ENCODE results near the gene EIF4E.

Gene EIF4E, protein sequence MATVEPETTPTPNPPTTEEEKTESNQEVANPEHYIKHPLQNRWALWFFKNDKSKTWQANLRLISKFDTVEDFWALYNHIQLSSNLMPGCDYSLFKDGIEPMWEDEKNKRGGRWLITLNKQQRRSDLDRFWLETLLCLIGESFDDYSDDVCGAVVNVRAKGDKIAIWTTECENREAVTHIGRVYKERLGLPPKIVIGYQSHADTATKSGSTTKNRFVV

DNA sequence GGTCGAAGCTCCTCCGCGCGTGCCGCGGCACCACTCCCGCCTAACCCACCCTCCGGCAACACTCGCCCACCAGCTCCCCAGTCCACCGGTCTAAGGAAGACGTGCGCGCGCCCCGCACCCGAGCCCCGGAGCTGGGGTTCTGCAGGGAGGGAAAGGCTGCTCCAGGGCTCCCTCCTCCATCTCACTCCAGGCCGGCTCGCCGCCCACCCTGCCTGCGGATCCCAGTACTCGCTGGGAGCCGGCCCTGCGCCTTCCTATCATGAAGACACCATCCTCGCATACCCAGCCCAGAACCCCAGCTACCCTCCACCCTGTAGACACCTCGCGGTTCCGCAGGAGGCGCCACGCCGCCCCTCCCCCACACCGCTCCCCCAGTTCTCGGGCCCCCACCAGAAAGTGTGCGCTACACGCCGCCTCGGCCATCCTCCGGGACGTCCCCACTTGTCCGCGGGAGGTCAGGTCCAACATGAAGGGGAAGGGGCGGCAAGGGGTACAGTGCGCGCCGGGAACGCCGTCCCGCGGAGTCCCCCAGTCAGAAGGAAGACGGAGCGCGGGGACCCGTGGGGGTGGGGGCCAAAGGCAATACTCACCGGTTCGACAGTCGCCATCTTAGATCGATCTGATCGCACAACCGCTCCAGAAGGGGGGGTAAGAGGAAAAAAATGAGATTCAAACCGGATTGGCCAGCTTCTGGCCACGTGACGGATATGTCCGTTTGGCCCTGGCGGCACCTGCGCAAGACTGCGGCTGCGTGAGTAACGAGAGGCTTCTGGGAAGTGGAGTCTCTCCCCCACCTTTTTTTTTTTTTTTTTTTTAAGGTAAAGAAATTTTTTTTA, at the start of gene EIF4E:
TSS of gene EIF4E (minus strand) at position 629 of the 836 bp plus-strand sequence. CDS start at position 608, 21 bp downstream.
- peak; percentile 93 to 94 for DNase-seq (ENCODE audit: extremely low read depth in 1 of 2, low read depth in 1 of 2)

DNA sequence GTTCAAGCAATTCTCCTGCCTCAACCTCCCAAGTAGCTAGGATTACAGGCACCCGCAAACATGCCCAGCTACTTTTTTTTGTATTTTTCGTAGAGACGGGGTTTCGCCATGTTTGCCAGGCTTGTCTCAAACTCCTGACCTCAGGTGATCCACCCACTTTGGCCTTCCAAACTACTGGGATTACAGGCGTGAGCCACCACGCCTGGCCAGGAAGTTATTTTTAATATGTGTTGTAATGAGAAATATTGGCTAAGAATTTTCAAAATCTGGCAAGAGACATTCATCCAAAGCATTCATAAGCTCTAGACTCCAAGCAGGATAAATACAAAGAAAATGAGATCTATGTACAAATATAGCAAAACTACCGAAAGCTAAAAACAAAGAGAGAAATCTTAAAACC, 48.6 kb upstream of the EIF4E start:
- DNase-seq (ENCODE audit: extremely low read depth in 1 of 2, low read depth in 1 of 2): no peak

DNA sequence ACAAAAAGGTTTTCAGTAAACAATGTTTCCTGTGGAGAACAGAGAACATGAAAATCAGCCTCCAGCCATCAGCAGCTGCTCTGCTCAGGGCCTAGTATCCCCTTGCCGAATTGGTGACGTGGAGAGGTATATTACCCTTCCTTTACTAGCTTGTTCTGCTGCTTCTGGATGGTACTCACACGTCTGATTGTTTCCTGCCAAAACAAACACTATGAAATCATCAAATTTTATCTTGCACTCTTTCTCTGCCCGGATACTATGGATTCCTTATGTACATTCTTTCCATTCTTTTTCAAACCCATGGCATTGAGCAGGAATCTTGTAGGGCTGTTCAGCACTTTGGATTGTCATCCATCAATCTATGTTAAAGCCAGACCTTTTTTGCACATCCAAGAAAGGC, 47.8 kb upstream of the EIF4E start:
- no peak for DNase-seq (ENCODE audit: extremely low read depth in 1 of 2, low read depth in 1 of 2)

DNA sequence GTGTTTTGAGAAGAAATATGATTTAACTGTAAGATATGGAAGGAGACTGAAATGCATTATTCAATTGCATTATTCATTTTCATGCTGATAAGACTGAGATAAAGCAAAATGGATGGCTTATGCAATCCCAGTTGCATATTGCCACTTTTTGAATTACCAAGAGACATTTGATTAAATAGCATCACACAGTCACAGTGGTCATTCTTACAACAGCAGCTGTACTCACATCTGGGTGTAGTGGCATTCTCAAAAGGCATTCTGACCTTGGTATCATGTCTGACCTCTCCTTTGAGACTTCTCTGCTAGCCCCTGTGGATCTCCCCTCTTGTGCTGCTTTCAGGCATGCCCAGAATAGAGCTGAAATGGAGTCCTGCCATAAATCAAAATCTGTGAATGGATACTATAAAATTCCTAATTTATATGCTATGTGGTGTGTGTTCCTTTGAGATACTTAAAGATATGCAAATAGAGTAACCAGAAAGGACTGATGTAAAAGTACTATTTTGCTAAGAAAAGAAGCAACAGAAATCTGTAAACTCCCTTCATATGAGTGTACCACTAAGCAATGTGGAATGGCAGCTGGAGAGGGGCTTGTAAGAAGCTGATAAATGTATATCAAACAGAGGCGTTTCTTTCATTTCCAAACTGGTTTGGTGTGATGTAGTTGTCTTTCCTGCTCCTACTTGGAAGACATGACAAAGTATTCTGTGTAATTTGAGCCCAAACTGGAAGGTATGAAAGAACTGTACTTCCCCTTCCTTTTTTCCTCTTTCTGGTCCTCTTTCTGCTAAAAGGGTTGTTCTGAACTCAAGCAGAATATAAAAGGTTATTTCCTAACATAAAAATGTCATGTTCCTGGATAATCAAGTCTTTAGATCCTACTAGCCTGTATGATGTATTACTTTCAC, 41.2 kb upstream of the EIF4E start:
- no peak for DNase-seq (ENCODE audit: extremely low read depth in 1 of 2, low read depth in 1 of 2)

DNA sequence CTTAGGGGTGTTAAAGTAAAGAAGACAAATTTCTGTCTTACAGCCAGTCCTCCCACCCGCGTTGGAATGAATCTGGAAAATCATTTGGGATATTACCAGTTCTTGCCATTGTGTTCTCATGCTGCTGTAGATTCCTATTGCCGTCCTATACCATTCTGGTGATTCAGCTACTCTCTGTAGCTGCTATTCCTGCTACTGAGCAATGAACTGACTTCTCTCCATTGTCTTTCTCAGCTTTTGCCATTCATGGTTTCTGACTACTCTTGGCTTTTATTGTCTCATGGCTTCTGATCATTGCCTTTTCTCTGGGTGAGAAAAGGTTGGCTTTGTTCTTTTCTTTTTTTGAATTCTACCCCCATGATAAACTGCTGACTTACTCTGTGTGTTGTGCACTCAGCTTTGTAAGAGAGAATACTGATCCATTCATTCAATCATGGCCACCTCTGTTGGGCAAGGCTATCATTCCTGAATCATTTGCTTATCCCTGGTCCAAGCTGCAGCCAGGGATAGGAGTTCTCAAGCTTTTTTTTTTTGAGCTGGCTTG, 38.9 kb upstream of the EIF4E start:
- no peak for DNase-seq (ENCODE audit: extremely low read depth in 1 of 2, low read depth in 1 of 2)

DNA sequence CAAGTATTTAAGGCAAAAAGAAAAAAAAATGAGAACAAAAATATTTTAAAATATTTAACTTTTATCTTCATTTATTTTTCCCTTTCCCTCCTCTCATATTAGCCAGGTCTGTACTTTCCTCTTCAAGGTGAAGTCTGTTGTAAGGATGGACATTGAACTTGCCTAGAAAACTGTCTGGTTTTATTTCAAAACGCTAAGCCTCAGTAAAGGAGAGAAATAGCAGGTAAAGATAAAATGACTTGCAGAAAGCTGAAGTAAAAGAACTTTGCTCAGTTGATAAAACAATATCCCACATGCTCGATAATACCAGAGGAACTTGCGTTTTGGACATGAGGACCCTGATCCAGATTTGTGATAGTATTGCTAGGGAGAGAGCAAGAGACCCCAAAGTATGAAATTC, 38.0 kb upstream of the EIF4E start:
- no peak for DNase-seq (ENCODE audit: extremely low read depth in 1 of 2, low read depth in 1 of 2)

DNA sequence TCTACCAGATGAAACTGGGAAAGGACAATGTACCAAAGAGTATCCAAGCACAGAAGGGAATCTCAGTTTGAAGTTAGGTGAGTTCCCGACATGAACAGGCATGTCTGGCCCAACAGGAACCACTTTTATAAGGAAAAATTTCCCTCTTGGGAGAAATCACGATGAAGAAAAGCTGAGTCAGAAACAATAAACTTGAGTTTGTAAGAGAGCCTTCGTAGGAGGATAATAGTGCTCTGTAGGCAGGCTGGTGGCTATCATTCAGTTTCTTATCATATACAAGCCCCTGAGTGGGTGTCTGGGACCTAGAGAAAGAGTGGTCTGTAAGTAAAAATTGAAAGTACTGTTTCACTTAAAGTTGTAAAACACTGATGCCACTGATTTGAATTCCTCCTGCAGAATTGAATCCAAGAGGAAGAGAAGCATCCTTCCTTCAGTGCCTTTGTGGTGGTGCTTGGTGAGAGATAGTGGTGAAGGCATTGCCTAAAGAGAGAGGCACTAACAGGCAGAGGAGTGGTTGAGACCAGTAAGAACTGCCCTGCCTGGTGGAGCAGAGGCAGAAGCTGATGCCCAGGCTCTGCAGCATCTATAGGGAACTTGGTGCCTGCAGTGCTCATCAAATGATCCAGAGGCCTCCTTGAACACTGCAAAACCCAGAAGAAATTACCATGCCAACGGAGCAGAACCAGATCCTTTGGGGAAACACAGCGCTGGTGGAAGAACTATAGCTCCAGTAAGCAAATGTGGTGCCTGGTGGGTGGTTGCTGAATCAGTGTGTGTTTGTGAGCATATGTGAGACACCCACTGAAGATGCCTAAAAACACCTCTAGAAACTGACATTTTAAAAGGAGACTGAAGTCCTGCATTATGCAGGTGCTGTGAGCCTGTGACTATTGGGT, 34.9 kb upstream of the EIF4E start:
- DNase-seq (ENCODE audit: extremely low read depth in 1 of 2, low read depth in 1 of 2): no peak

DNA sequence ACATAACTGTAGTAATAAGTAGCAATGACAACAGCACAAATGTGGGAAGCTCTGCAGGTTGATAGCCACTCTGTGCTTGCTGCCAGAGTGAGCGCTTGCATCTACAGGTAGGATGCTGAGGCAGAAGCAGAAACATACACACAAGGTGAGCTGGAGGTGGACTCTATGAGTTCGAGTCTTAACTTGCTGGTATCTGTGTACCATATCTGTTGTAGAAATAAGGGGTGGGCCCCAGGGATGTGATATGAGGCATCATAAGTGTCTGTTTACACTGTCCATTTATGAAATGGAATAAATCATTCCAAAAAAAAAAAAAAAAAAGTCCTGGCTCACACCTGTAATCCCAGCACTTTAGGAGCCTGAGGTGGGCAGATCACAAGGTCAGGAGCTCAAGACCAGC, 32.8 kb upstream of the EIF4E start:
- no peak for DNase-seq (ENCODE audit: extremely low read depth in 1 of 2, low read depth in 1 of 2)

DNA sequence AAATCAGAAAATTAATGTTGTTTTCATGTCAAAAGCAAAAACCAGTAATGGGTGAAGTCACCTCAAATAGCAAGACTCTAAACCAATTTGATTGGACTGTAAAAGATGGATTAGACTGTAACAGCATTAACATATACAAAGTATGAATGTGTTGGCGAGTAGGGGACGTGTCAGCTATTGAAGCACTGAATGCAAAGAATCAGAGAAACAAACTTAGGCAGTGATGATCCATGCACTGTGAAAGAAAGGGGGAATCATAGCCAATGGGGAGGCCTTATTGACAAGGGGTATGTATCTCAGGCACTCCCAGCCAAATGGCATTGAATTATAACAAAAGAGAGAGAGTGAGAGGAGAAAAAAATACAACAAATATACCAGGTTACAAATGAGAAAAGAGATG, 30.5 kb upstream of the EIF4E start:
- no peak for DNase-seq (ENCODE audit: extremely low read depth in 1 of 2, low read depth in 1 of 2)

DNA sequence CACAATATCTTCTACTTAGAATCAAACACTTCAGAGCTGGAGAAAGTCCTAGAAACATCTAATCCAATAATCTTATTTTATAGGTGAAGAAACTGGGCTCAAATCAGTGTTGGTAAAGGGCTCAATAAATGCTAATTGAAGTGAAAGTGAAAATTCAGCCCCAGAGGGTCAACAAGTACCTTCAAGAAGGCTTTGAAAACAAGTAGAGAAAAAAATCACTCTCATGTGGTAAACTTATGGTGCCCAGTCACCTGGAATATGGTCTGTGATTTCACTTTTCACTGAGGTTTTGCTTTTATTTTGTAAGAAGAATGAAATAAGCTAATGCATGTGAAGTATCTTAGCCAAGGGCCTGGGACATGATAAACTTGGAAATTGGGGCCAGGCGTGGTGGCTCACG, 29.1 kb upstream of the EIF4E start:
- DNase-seq (ENCODE audit: extremely low read depth in 1 of 2, low read depth in 1 of 2): no peak

DNA sequence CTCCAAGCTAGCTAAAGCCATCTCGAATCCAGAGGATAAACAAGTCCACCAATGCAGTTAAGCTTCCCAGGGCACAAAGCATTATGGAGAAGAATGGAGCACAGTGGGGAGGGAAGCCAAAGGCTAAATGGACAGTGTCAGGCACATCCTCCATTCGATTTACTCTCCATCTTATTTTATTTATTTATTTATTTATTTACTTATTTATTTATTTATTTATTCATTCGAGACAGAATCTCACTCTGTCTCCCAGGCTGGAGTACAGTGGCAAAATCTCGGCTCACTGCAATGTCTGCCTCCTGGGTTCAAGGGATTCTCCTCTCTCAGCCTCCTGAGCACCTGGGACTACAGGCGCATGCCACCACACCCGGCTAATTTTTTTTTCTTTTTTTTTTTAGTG, 26.3 kb upstream of the EIF4E start:
- DNase-seq (ENCODE audit: extremely low read depth in 1 of 2, low read depth in 1 of 2): no peak

DNA sequence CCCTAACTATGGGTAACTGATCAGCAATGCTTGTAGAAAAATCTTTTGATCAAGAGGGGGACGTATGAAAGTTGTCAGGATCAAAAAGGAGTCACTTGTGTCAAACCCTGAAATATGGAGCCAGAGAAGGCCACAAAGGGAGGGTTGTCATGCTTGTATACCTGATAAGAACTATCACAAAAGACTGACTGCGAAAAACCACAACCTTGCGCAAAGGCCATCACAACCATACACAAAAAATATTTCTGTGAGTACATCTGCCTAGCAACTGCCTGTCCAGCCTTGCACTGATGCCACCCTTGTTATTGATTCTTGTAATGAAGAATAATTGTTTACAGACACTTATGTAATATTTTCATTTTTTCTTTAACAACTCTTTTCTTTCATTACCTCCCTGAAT, 22.8 kb upstream of the EIF4E start:
- DNase-seq (ENCODE audit: extremely low read depth in 1 of 2, low read depth in 1 of 2): no peak

DNA sequence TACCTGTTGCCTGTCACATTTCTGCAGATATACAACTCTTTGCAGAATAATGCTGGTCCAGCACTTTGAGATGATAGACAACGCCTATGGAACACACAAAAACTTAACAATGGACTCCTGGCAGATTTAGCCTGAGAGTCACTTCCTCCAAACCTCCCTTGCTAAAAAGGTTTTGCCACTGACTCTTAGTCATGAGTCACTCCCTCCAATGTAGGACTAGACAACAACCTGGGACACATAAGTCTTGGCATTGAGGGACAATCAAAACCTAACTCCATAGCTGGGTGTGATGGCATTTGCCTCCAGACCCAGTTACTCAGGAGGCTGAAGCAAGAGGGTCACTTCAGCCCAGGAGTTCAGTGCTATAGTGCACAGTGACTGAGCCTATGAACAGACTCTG, 22.0 kb upstream of the EIF4E start:
- DNase-seq (ENCODE audit: extremely low read depth in 1 of 2, low read depth in 1 of 2): no peak

DNA sequence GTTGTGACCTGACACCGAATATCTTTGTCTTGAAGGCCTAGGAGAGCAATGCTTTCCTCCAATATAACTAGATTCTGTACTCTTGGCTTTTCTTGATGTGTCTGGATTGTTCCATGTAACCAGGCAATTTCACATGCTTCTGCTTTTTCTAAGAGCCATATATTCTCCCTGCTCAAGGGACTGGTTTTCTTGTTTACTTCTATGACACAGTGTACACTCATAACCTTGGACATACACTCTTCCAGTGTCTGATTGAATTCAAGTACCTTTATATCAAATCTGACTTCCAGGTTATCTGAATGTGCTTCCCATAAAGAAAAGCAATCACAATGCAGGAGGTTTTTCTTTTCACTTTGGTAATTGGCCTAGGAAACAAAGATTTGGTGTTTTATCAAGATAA, 17.4 kb upstream of the EIF4E start:
- DNase-seq (ENCODE audit: extremely low read depth in 1 of 2, low read depth in 1 of 2): no peak

DNA sequence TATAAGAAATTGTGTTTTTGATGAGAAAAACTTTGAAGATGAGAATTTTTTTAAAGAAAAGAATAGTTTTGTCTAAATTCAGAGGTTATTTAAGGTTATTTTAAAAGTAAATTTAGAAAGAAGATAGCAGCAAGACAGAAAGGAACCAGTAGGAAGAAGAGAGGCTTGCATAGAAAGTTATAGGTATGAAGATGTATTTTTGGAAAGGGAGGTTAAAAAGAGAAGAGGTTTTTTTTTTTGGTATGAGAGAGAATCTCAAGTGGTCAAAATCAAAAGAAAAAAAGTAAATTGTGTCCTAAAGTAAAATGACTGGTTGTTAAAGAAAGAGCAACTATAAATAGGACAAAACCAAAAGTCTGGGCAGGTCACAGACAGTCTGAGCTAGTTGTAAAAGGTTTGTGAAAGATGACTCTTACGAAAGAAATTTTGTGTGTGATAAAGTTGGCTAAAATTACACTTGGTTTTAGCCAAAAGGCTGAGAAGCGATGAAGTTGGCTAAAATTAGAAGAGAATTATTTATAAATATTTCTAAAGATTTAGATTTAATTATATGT, 16.4 kb upstream of the EIF4E start:
- no peak for DNase-seq (ENCODE audit: extremely low read depth in 1 of 2, low read depth in 1 of 2)

DNA sequence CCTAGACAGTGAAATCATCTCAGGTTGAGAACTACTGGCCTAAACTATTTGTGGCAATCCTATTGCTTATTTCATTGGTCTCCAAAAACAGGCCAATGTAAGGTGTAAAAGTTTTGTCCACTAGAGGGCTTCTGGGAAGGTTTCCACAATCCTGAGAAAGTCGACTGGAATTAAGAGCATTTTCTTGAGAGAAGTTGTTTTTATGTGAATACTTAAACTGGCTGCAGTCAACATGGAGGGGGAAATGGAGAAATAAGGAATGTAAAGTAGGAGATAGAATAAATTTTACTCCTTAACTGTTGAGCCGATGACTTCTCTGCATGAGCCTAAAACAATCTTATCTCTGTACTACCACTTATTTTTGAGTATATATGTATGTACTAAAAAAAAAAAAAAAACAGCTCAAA, 11.0 kb upstream of the EIF4E start:
- DNase-seq (ENCODE audit: extremely low read depth in 1 of 2, low read depth in 1 of 2): no peak

DNA sequence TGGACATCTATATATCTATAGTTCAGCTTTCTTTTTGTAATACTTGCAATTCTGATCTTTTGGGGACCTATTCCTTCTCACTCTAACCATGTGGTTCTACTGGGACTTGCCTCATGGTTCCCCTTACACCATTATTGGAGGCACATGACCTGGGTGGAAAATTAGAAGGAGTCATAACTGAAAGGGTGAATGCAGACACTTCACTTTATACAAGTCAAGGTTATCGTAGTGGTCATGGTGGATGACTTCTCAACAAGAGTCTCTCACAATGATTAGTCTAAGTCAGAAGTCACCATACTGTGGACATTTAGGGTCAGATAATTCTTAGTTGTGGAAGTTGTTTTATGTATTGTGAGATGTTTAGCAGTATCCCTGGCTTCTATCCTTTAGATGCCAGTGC, 10.5 kb upstream of the EIF4E start:
- DNase-seq (ENCODE audit: extremely low read depth in 1 of 2, low read depth in 1 of 2): no peak

DNA sequence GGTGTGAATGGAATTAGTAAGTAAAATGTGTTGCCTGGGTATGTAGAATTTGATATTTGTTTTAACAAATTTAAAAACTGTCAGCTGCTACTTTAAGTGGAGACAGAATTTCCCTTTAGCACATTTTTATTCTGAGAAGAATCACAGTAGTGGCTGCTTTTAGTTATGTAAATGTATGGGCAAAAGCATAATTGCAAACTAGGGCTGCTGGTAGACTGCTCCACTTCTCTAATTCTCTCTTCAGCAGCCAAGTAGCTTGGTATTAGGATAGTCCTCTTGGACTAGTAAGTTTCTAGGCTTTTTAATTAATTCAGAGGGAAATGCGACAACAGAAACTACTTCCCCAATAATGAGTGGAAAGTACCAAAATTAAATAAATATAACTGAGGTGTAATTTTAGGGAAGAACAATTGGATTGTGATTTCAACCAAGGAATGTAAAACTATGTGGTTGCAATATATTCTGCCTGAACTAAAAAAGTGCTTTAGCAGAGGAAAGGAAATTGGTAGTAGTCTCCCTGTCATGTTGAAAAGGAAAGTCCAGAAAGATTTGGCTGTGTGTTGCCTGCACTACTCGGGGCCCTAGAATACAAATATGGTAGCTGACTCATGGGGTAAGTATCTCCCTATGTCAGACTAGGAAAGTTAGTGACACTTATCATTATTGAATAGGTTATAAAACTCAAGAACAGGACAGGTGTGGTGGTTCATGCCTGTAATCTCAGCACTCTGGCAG, 9.2 kb upstream of the EIF4E start:
- no peak for DNase-seq (ENCODE audit: extremely low read depth in 1 of 2, low read depth in 1 of 2)

DNA sequence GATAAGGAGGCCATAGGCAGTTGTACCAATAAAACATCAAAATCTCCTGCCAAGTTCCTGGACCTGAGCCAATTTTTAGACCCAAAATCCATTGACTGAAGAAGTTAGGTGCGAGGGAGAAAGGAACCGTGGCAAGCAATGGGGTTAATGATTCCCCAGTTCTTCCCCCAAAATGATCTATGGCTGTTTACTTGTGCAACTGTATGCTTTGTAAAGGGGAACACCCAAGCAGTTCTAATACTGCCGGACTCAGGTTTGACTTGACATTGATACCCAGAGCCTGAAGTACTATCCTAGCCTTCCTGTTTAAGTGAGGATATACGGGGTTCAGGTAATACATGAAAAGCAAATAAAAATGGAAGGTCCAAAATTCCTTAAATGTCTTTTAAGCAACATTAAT, 6.7 kb upstream of the EIF4E start:
- DNase-seq (ENCODE audit: extremely low read depth in 1 of 2, low read depth in 1 of 2): no peak

All from activated CD8-positive, alpha-beta memory T cell treated with anti-CD3 and anti-CD28 coated beads for 1 hour (primary cell).